HUES48 (cell line): ENCODE data around the gene TSPAN11.

Experiments used
- H3K27ac ChIP-seq: one replicate; pipeline ENCODE4 v1.7.0; 2013; ENCODE audit warnings: low read depth, low read length, inconsistent platforms
- H3K27me3 ChIP-seq: 2 replicates; pipeline ENCODE4 v1.6.1; 2013; ENCODE audit warnings: mild to moderate bottlenecking, low read length; ENCODE audit not compliant: control insufficient read depth, insufficient read depth
- H3K36me3 ChIP-seq: 2 replicates; pipeline ENCODE4 v1.6.1; 2013; ENCODE audit warnings: low read length; ENCODE audit not compliant: control insufficient read depth, insufficient read depth
- H3K4me1 ChIP-seq: 2 replicates; pipeline ENCODE4 v1.6.1; 2013; ENCODE audit warnings: mild to moderate bottlenecking, low read length; ENCODE audit not compliant: control insufficient read depth, insufficient read depth
- H3K4me3 ChIP-seq: 2 replicates; pipeline ENCODE4 v1.5.1; 2013; ENCODE audit warnings: mild to moderate bottlenecking, low read depth, low read length
- H3K9ac ChIP-seq: 2 replicates; pipeline ENCODE4 v1.6.1; 2013; ENCODE audit warnings: mild to moderate bottlenecking, low read depth, low read length, moderate library complexity
- H3K9me3 ChIP-seq: 2 replicates; pipeline ENCODE4 v1.6.1; 2013; ENCODE audit warnings: low read length; ENCODE audit not compliant: control insufficient read depth, insufficient read depth

TSPAN11 gene

GRCh38 chr12:30962047-30962446, 35.5 kb downstream of the TSPAN11 start:
- Histone ChIP-seq H3K4me3 (no peak overlapping the region), H3K36me3 (no peaks in the 10 kb centered on the region), H3K27ac (no peak overlapping the region), H3K9ac (no peak overlapping the region), H3K9me3 (no peaks in the 10 kb centered on the region), H3K4me1 (no peaks in the 10 kb centered on the region), H3K27me3 (no peaks in the 10 kb centered on the region)

GRCh38 chr12:30963709-30964564, 37.4 kb downstream of the TSPAN11 start:
- H3K27me3 ChIP-seq = no peaks in the 10 kb centered on the region
- H3K4me3 ChIP-seq = no peak overlapping the region
- H3K9me3 ChIP-seq = no peaks in the 10 kb centered on the region
- H3K27ac ChIP-seq = no peak overlapping the region
- no peak overlapping the region for H3K9ac ChIP-seq
- H3K4me1 ChIP-seq = no peaks in the 10 kb centered on the region
- no peaks in the 10 kb centered on the region for H3K36me3 ChIP-seq

- Histone ChIP-seq H3K27me3 (no peaks in the 10 kb centered on the region), H3K36me3 (no peaks in the 10 kb centered on the region), H3K9me3 (no peaks in the 10 kb centered on the region), H3K27ac (no peak overlapping the region), H3K9ac (no peak overlapping the region), H3K4me3 (no peak overlapping the region), H3K4me1 (no peaks in the 10 kb centered on the region)
Observed at GRCh38 chr12:30964896-30965612, 38.5 kb downstream of the TSPAN11 start.

GRCh38 chr12:30965613-30965985, 39.1 kb downstream of the TSPAN11 start:
- H3K9ac ChIP-seq = no peak overlapping the region

GRCh38 chr12:30967026-30967425, 40.5 kb downstream of the TSPAN11 start:
- H3K9me3 ChIP-seq = no peaks in the 10 kb centered on the region
- no peaks in the 10 kb centered on the region for H3K4me1 ChIP-seq
- H3K9ac ChIP-seq = no peak overlapping the region
- no peaks in the 10 kb centered on the region for H3K36me3 ChIP-seq
- no peaks in the 10 kb centered on the region for H3K27me3 ChIP-seq
- H3K27ac ChIP-seq = no peak overlapping the region
- no peak overlapping the region for H3K4me3 ChIP-seq

More at GRCh38 chr12:30965613-30965985, 39.1 kb downstream of the TSPAN11 start:
- H3K4me3 ChIP-seq = no peak overlapping the region
- no peaks in the 10 kb centered on the region for H3K9me3 ChIP-seq
- no peaks in the 10 kb centered on the region for H3K4me1 ChIP-seq
- no peaks in the 10 kb centered on the region for H3K27me3 ChIP-seq
- H3K27ac ChIP-seq = no peak overlapping the region
- no peaks in the 10 kb centered on the region for H3K36me3 ChIP-seq

GRCh38 chr12:30968211-30968610, 41.7 kb downstream of the TSPAN11 start:
- Histone ChIP-seq H3K4me3 (no peak overlapping the region), H3K4me1 (no peaks in the 10 kb centered on the region), H3K9me3 (no peaks in the 10 kb centered on the region), H3K27ac (no peak overlapping the region), H3K9ac (no peak overlapping the region), H3K27me3 (no peaks in the 10 kb centered on the region), H3K36me3 (no peaks in the 10 kb centered on the region)

- Histone ChIP-seq H3K27ac (no peak overlapping the region), H3K9me3 (no peaks in the 10 kb centered on the region), H3K4me3 (no peak overlapping the region), H3K9ac (no peak overlapping the region), H3K4me1 (no peaks in the 10 kb centered on the region), H3K27me3 (no peaks in the 10 kb centered on the region), H3K36me3 (no peaks in the 10 kb centered on the region)
Observed at GRCh38 chr12:30969006-30969405, 42.5 kb downstream of the TSPAN11 start.

- no peak overlapping the region for H3K9ac ChIP-seq
- H3K4me1 ChIP-seq = no peaks in the 10 kb centered on the region
- no peaks in the 10 kb centered on the region for H3K36me3 ChIP-seq
- no peak overlapping the region for H3K4me3 ChIP-seq
- H3K27me3 ChIP-seq = no peaks in the 10 kb centered on the region
- H3K9me3 ChIP-seq = no peaks in the 10 kb centered on the region
- no peak overlapping the region for H3K27ac ChIP-seq
Observed at GRCh38 chr12:30969606-30970395, 43.3 kb downstream of the TSPAN11 start.

- no peak overlapping the region for H3K4me3 ChIP-seq
- no peaks in the 10 kb centered on the region for H3K27me3 ChIP-seq
Observed at GRCh38 chr12:30970559-30971197, 44.1 kb downstream of the TSPAN11 start.

GRCh38 chr12:30972035-30972434, 45.5 kb downstream of the TSPAN11 start:
- Histone ChIP-seq H3K9ac (no peak overlapping the region), H3K4me1 (no peaks in the 10 kb centered on the region), H3K36me3 (no peaks in the 10 kb centered on the region), H3K27me3 (no peaks in the 10 kb centered on the region), H3K27ac (no peak overlapping the region), H3K9me3 (no peaks in the 10 kb centered on the region), H3K4me3 (no peak overlapping the region)

More at GRCh38 chr12:30970559-30971197, 44.1 kb downstream of the TSPAN11 start:
- H3K27ac ChIP-seq = no peak overlapping the region
- no peaks in the 10 kb centered on the region for H3K9me3 ChIP-seq
- H3K9ac ChIP-seq = no peak overlapping the region
- H3K4me1 ChIP-seq = no peaks in the 10 kb centered on the region
- H3K36me3 ChIP-seq = no peaks in the 10 kb centered on the region
